Liver (tissue), 9 donors: ENCODE measurements around the gene ELOB. TPM values are rescaled to one million over a fixed set of nuclear protein-coding genes. Genes with fewer than 3 reads are reported as not detected.

Source experiments
- DNase-seq: peaks from one replicate; pipeline ENCODE4 v3.0.0-alpha.2; 2017; ENCODE audit warnings: low spot score
- H3K27ac ChIP-seq, 2 donors: one replicate each; pipeline ENCODE4 v1.7.0; 2013; ENCODE audit warnings: inconsistent platforms in 2 of 2, low read length in 2 of 2, control low read depth in 1 of 2, low read depth in 1 of 2, mild to moderate bottlenecking in 1 of 2
- H3K27me3 ChIP-seq, 4 donors: one replicate each; pipeline versions ENCODE4 v1.6.1 to v1.7.0; 2013; ENCODE audit warnings: low read length in 3 of 4, inconsistent platforms in 1 of 4, mild to moderate bottlenecking in 1 of 4, moderate library complexity in 1 of 4; ENCODE audit not compliant: control insufficient read depth in 4 of 4, insufficient read depth in 4 of 4
- H3K36me3 ChIP-seq, 4 donors: one replicate each; pipeline versions ENCODE4 v1.6.1 to v1.7.0; 2013; ENCODE audit warnings: low read length in 3 of 4, mild to moderate bottlenecking in 3 of 4, low read depth in 1 of 4, moderate library complexity in 1 of 4; ENCODE audit not compliant: control insufficient read depth in 4 of 4, insufficient read depth in 3 of 4
- H3K4me1 ChIP-seq, 4 donors: one replicate each; pipeline versions ENCODE4 v1.6.1 to v1.7.0; 2013; ENCODE audit warnings: low read length in 3 of 4, mild to moderate bottlenecking in 3 of 4, moderate library complexity in 1 of 4; ENCODE audit not compliant: control insufficient read depth in 4 of 4, insufficient read depth in 4 of 4
- H3K4me3 ChIP-seq, 3 donors: one replicate each; pipeline versions ENCODE4 v1.6.1 to v1.7.0; 2013; ENCODE audit warnings: low read length in 3 of 3, control low read depth in 1 of 3, low read depth in 1 of 3, mild to moderate bottlenecking in 1 of 3
- H3K9ac ChIP-seq, 2 donors: one replicate each; pipeline ENCODE4 v1.7.0; 2013; ENCODE audit warnings: low read length in 2 of 2, mild to moderate bottlenecking in 2 of 2, moderate library complexity in 2 of 2, control low read depth in 1 of 2, low read depth in 1 of 2
- H3K9me3 ChIP-seq, 4 donors: one replicate each; pipeline versions ENCODE4 v1.6.1 to v1.7.0; 2013; ENCODE audit warnings: low read length in 3 of 4; ENCODE audit not compliant: control insufficient read depth in 4 of 4
- ATF3 ChIP-seq: IDR thresholded peaks from 2 replicates; pipeline ENCODE4 v1.6.1; 2016; ENCODE audit warnings: antibody characterized with exemption
- CTCF ChIP-seq: fragments of 150-350 bp; IDR thresholded peaks from 2 replicates; pipeline ENCODE4 v1.5.1; 2017; ENCODE audit warnings: improper control_type of control experiment, low read depth, low read length; ENCODE audit not compliant: missing input control
- EGR1 ChIP-seq, 2 donors: IDR thresholded peaks; 2 replicates each; pipeline ENCODE4 v1.6.1; 2016 to 2018; ENCODE audit warnings: antibody characterized with exemption in 2 of 2, low read depth in 2 of 2
- FOXA1 ChIP-seq: IDR thresholded peaks from 2 replicates; pipeline ENCODE4 v1.6.1; 2016; ENCODE audit warnings: antibody characterized with exemption
- FOXA2 ChIP-seq: IDR thresholded peaks from 2 replicates; pipeline ENCODE4 v1.6.1; 2016; ENCODE audit warnings: antibody characterized with exemption
- GABPA ChIP-seq, 2 donors: IDR thresholded peaks in 1 of 2; conservative IDR thresholded peaks in 1 of 2; 2 replicates each; pipeline ENCODE4 v1.6.1; 2016; ENCODE audit warnings: antibody characterized with exemption in 2 of 2, mild to moderate bottlenecking in 1 of 2, moderate library complexity in 1 of 2
- HNF4A ChIP-seq, 2 donors: conservative IDR thresholded peaks; 2 replicates each; pipeline ENCODE4 v1.6.1; 2016; ENCODE audit warnings: antibody characterized with exemption in 2 of 2, mild to moderate bottlenecking in 2 of 2
- HNF4G ChIP-seq: IDR thresholded peaks from 2 replicates; pipeline ENCODE4 v1.6.1; 2016; ENCODE audit warnings: antibody characterized with exemption
- JUND ChIP-seq, 2 donors: IDR thresholded peaks; 2 replicates each; pipeline ENCODE4 v1.6.1; 2016; ENCODE audit warnings: antibody characterized with exemption in 2 of 2
- MAX ChIP-seq: IDR thresholded peaks from 2 replicates; pipeline ENCODE4 v1.6.1; 2016; ENCODE audit warnings: antibody characterized with exemption
- NR2F2 ChIP-seq: IDR thresholded peaks from 2 replicates; pipeline ENCODE4 v1.6.1; 2016; ENCODE audit warnings: antibody characterized with exemption
- RAD21 ChIP-seq, 2 donors: IDR thresholded peaks; 2 replicates each; pipeline ENCODE4 v1.6.1; 2016; ENCODE audit warnings: antibody characterized with exemption in 2 of 2, mild to moderate bottlenecking in 2 of 2
- REST ChIP-seq: IDR thresholded peaks from 2 replicates; pipeline ENCODE4 v1.6.1; 2016; ENCODE audit warnings: antibody characterized with exemption, mild to moderate bottlenecking
- RXRA ChIP-seq, 2 donors: IDR thresholded peaks; 2 replicates each; pipeline ENCODE4 v1.6.1; 2017 to 2018; ENCODE audit warnings: antibody characterized with exemption in 2 of 2, mild to moderate bottlenecking in 1 of 2
- SP1 ChIP-seq: IDR thresholded peaks from 2 replicates; pipeline ENCODE4 v1.6.1; 2018; ENCODE audit warnings: antibody characterized with exemption, mild to moderate bottlenecking
- TAF1 ChIP-seq: conservative IDR thresholded peaks from 2 replicates; pipeline ENCODE4 v1.6.1; 2016; ENCODE audit warnings: antibody characterized with exemption, mild to moderate bottlenecking
- YY1 ChIP-seq: IDR thresholded peaks from 2 replicates; pipeline ENCODE4 v1.6.1; 2016; ENCODE audit warnings: antibody characterized with exemption, mild to moderate bottlenecking
- ZBTB33 ChIP-seq: IDR thresholded peaks from 2 replicates; pipeline ENCODE4 v1.6.1; 2016; ENCODE audit warnings: antibody characterized with exemption
- WGBS: extraction: QIAGEN DNeasy Blood & Tissue Kit; methylation state at CpG from one replicate; pipeline ENCODE4 v1.1.7; 2013; 5-methylcytosine and 5-hydroxymethylcytosine counted together
- polyA plus RNA-seq, 2 donors: library from polyadenylated mRNA; stranded (reverse) in 1 of 2; unstranded in 1 of 2; fragments of 200-250 nt in 1 of 2; fragments of >200 nt in 1 of 2; fragmentation: Nextera tagmentation in 1 of 2; extraction: Ambion mirVana in 1 of 2; gene quantifications; one replicate each; pipeline versions ENCODE4 v1.2.1 to v1.2.3, GENCODE V29; 2013 to 2015
- total RNA-seq, 2 donors: library from RNA; depleted of rRNA; stranded (reverse); fragments of >200 nt; gene quantifications; one replicate each; pipeline ENCODE4 v1.2.3, GENCODE V29; 2014
- donor health status: healthy.
- donor health status: healthy.
- donor health status: healthy.
- donor health status: healthy.
- donor health status: healthy.

Gene ELOB
- total and polyA plus RNA-seq, 4 donors = 114 to 395 (median 313) TPM

- TF ChIP-seq ATF3 = no peak
- TF ChIP-seq EGR1 (IDR thresholded peaks at IDR 0.05; ENCODE audit: low read depth in 2 of 2) = no peak
- TF ChIP-seq FOXA2 = no peak
- TF ChIP-seq RXRA (IDR thresholded peaks at IDR 0.05) = no peak
- no peak for TF ChIP-seq MAX
- TF ChIP-seq HNF4A (conservative IDR thresholded peaks at IDR 0.05) = no peak
- TF ChIP-seq GABPA (IDR thresholded peaks at IDR 0.05 in 1 of 2, conservative IDR thresholded peaks at IDR 0.05 in 1 of 2) = no peak
- TF ChIP-seq ZBTB33 = no peak
- no peak for TF ChIP-seq TAF1
- TF ChIP-seq RAD21 (IDR thresholded peaks at IDR 0.05) = no peak
- no peak overlapping the region for H3K9ac ChIP-seq
- no peak overlapping the region for H3K27ac ChIP-seq
- peaks cover 0 to 4% (median 0%) of the 10 kb centered on the region in 4 donors for H3K27me3 ChIP-seq
- no peak for DNase-seq
- H3K4me3 ChIP-seq = no peak overlapping the region
- H3K4me1 ChIP-seq = no peaks in the 10 kb centered on the region
- WGBS = 87% methylated on average over 20 of the region's 20 CpGs
- no peaks in the 10 kb centered on the region for H3K36me3 ChIP-seq
- no peaks in the 10 kb centered on the region for H3K9me3 ChIP-seq
These were observed 37.6 kb upstream of the ELOB start for GRCh38 chr16:2814551-2815298.

GRCh38 chr16:2813771-2814221 lies 36.7 kb upstream of the ELOB start:
- WGBS = 81% methylated on average over 7 of the region's 7 CpGs
- Histone ChIP-seq H3K27ac (no peak overlapping the region), H3K4me3 (no peak overlapping the region), H3K4me1 (no peaks in the 10 kb centered on the region), H3K27me3 (peaks cover 0 to 4% (median 0%) of the 10 kb centered on the region in 4 donors), H3K9ac (no peak overlapping the region), H3K9me3 (no peaks in the 10 kb centered on the region), H3K36me3 (no peaks in the 10 kb centered on the region)
- TF ChIP-seq GABPA (IDR thresholded peaks at IDR 0.05 in 1 of 2, conservative IDR thresholded peaks at IDR 0.05 in 1 of 2) = no peak
- TF ChIP-seq SP1 = no peak
- TF ChIP-seq NR2F2 = no peak
- no peak for TF ChIP-seq ZBTB33
- TF ChIP-seq RXRA (IDR thresholded peaks at IDR 0.05) = no peak
- no peak for TF ChIP-seq ATF3
- no peak for TF ChIP-seq HNF4A (conservative IDR thresholded peaks at IDR 0.05)
- no peak for TF ChIP-seq RAD21 (IDR thresholded peaks at IDR 0.05)
- TF ChIP-seq HNF4G = no peak
- TF ChIP-seq FOXA2 = no peak
- TF ChIP-seq CTCF = no peak
- TF ChIP-seq MAX = no peak
- no peak for TF ChIP-seq YY1
- no peak for TF ChIP-seq FOXA1
- TF ChIP-seq EGR1 (IDR thresholded peaks at IDR 0.05; ENCODE audit: low read depth in 2 of 2) = no peak
- no peak for TF ChIP-seq TAF1
- no peak for TF ChIP-seq REST
- TF ChIP-seq JUND (IDR thresholded peaks at IDR 0.05) = no peak
- DNase-seq = no peak
